GM19463 (cell line): ENCODE data around the gene TRIM36.

Source experiments
- ATAC-seq: cut with Tn5 transposase; IDR thresholded peaks from one replicate; pipeline ENCODE4 v1.9.1; 2021; ENCODE audit warnings: mild to moderate bottlenecking, moderate library complexity; ENCODE audit not compliant: unreplicated experiment

The TRIM36 gene

DNA sequence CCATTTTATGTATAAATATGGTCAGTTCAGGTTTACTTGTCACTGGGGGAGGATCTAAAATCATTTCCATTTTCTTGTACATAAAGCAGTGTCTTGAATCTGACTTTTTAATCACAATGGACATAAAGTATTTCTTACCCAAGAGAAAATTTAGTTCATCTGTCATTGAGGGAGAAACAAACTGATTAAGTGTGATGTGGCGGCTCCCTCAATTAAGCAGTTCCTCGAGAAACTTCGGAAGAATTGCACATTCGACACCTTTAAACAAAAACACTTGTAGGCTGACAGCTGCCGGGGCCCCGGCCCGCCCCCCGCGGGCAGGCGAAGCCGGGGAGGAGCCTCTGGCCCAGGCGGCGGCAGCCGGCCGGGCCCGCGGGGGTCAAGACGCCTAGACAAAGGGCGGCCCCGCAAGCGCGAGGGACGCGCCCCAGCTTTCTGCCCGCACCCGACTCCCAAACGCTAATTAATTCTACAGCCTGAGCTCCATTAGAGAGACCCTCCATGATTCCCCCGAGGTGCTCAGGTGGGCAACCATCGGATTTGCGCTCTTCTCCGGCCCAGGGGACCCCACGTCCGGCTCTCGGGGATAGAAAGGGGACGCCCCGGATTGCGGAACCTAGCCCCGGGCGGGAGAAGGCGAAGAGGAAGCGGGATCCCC, 750 bp downstream of the TRIM36 start:
- ATAC-seq = no peak

DNA sequence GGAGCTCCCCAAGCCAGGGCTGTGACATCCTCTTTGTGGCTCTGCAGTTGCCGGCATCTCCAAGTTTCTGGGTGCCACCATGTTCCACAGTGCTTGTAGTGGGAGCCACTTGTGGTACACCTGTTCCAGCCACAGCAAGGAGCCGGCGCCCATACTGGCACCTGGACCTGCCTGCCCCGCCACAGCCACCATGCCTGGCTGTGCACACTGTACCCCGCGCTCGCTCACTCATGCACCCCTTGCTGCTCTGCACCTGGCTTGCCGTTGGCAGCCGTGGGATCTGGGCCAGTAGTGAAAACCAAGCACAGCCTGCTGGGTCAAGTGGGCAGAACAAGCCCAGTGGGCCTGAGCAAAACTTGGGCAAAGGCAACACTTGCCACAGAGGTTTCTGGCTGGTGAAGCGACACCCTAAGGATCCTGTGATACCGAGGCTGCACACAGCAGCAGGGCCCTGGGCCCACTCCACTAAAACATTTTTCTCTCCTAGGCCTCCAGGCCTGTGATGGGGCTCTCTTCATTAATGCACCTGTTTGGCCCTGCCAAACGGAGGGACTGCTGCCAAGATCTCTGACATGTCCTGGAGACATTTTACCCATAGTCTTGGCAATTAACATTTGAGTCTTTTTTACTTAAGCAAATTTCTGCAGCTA, 2.8 kb downstream of the TRIM36 start:
- ATAC-seq = no peak

DNA sequence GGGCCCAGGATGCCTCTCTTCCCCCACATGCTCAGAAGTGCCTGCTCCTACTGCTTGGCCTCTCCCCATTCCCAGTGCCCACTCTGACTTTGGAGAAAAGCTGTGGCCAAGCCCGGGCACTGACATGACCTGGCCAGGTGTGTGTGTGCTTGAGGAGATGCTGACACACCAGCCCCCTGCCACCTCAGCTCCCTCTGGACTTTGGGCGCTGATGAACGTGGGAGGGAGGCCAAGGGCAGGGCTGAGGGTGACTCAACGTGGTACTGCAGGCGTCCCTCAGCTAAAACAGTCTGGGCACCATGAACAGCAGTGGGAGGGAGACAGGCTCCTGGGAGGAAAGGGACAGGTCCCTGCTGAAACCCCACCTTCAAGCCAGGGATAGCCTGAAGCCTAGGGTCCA, 3.9 kb downstream of the TRIM36 start:
- no peak for ATAC-seq

DNA sequence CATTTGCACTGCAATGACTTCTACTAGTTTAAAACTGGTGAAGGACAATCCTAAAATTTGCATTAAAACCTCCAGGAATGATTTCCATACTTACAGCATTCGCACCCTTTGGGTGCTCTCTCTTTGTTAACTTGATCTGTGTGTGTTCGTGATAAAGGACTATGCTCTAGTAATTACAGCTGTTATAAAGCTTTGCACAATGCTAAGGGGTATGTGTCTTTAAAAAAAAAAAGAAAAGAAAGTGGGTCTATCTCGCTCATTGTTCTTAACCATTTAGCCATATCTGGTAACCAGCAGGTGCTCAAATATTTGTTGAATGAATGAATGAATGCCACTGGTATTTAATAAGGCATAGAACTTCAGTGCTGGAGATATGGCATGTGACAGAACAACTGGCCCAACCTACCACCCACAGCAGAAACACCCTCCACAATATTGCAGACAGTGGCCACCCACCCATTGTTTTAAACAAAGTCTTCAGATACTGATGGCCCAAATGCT, 8.7 kb downstream of the TRIM36 start:
- ATAC-seq = no peak

- no peak for ATAC-seq
These were observed 18.4 kb downstream of the TRIM36 start for GRCh38 chr5:115151208-115151805.

GRCh38 chr5:115150512-115150911, 19.2 kb downstream of the TRIM36 start:
- no peak for ATAC-seq

DNA sequence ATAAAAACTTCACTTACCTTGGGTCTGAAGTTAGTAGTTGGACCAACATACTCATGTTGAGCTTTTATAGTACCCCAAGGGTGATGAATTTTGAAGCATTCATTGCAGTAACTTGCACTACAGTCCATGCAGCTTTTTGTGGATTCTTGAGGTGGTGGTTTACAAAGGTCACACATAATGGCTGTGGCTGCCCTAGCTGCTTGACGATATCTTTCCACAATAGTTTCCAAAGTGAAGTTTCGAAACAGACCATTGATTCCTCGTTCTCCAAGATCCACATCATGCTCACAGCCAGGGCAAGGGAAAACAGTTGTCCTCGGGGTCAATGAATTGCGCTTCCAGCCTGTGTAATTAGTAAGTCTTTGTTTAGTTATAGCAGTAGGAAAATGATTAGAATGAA, 22.7 kb downstream of the TRIM36 start:
- ATAC-seq = no peak

DNA sequence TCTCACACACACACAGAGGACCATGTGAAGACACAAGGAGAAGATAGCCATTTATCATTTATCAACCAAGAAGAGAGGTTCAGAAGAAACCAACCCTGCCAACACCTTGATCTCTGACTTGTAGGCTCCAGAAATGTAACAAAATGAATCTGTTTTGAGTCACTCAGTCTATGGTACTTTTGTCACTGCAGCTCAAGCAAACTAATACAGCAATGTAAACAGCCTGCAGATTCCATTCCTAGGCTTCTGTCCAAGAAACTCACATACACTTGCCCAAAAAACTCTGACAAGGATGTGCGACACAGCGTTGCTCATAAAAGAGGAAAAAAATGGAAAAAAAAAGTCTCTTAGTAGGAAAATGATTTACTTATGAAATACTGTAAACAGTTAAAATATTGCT, 33.4 kb downstream of the TRIM36 start:
- no peak for ATAC-seq

DNA sequence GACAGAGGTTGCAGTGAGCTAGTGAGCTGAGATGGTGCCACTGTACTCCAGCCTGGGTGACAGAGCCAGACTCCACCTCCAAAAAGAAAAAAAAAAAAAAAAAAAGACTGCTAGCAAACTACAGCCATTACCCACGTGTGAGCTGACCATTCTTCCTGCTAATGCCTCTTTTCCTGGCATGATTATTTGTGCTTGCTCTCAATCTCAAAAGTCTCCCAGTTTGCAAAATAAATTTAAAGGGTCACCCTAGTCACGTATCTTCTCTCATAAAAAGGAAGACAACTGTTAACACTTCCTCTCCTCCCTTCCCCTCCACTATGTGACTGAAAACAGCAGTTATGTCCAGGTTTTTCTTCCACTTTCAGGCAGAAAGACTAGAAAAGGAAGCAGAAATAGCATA, 37.2 kb downstream of the TRIM36 start:
- ATAC-seq = no peak

GRCh38 chr5:115126303-115126702, 43.4 kb downstream of the TRIM36 start:
- ATAC-seq = no peak

DNA sequence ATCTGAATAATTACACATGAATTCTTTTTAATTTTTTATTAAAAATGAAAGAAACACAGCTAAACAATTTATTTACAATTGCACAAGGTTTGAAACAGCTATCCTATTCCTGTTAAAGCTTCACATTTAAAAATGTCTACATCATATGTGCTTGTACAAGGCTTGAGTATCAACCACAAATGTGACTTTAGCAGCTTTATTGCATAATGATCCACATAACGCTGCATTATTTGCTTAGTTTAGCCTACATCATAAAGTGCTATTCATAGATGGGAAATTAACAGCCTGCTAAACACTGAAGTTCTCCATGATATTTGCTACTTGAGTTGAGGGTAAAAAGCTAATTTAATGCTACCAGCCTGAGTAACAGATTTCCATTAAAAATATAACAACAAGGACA, 45.0 kb downstream of the TRIM36 start:
- no peak for ATAC-seq

GRCh38 chr5:115116001-115116400, 53.7 kb downstream of the TRIM36 start:
- ATAC-seq = no peak

- ATAC-seq = no peak
These were observed 59.9 kb downstream of the TRIM36 start for GRCh38 chr5:115109840-115110239.

DNA sequence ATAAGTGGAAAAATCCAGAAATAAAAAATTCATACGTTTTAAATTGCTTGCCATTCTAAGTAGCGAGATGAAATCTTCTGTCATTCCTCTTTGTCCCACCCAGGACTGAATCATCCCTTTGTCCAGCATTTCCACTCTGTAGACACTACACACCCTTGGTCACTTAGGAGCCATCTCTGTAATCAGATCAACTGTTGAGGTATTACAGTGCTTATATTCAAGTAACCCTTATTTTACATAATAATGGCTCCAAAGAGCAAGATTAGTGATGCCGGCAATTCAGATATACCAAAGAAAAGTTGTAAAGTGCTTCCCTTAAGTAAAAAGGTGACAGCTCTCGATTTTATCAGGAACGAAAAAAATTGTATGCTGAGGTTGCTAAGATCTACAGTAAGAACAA, 60.4 kb downstream of the TRIM36 start:
- ATAC-seq = no peak

GRCh38 chr5:115100319-115100955, 69.3 kb downstream of the TRIM36 start:
- no peak for ATAC-seq

- ATAC-seq = peak; percentile 78
These were observed 71.5 kb downstream of the TRIM36 start for GRCh38 chr5:115098041-115098702.

DNA sequence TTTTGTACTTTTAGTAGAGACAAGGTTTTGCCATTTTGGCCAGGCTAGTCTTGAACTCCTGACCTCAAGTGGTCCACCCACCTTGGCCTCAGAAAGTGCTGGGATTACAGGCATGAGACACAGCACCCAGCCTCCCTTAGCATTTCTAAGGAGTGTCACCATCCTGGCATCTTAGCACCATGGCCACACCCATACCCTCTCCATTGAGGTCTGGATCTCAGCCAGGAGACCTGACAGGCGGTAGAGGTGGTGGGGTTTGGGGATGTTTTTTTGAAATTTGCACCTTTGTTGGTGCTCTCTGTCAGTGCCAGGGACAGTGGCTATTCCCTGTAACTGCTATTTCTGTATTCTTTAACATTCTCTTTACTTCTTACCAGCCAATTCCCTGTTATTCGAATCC, 72.5 kb downstream of the TRIM36 start:
- no peak for ATAC-seq

DNA sequence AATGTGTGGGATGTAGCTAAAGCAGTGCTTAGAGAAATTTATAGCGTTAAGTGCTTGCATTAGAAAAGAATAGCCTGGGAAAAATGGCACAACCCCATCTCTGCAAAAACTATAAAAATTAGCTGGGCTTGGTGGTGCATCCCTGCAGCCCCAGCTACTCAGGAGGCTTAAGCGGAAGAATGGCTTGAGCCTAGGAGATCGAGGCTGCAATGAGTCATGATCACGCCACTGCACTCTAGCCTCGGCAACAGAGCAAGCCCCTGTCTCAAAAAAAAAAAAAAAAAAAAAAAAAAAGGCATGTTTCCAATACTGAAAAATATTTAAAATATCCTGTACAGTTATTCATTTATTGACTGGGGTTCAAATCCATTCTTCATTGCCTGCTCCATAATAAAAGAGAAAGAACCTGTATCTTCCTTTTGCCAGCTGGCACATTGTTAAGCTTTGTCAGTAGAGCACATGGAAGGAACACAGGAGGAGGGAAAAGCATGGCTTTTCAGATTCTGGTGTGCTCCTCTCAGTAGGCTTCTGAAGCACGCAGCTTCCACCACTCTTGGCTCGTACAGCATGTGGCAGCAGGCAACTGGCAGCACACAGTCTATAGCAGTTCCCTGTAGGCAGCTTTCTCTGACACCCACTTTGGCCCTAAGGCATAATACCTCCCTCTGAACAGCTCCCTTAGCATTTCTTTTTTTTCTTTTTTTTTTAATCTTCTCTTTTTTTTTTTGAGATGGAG, 73.5 kb downstream of the TRIM36 start:
- ATAC-seq = no peak

DNA sequence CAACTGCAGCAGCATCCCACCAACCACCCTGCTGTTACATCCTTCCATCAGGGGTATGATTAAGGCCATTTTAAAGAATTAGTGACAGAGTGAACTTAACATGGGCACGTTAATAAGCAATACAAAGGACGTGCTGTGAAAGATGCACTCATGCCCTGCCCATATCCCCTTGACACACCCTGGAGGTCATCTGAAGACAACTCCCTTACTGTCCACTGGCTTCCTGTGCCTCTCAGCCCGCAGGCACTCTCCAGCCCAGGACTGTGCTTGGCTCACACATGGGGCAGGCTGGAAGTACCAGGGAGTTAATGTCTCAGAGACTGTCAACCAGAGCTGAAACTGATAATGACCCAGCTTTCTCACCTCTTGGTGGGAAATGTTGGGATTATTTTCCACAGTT, 81.8 kb downstream of the TRIM36 start:
- no peak for ATAC-seq

- no peak for ATAC-seq
These were observed 83.2 kb downstream of the TRIM36 start for GRCh38 chr5:115086473-115086872.
